ENCODE data around the gene VPS26A. TPM values are rescaled to one million over a fixed set of nuclear protein-coding genes. Genes with fewer than 3 reads are reported as not detected.

The VPS26A gene
- total RNA-seq (2021) (90.0 and 102 TPM in 2 replicates), Bru-seq, nascent RNA (percentile 92 among the genes with signal in this experiment), BruChase-seq, experiment 1, labeled RNA remaining after a 2-hour chase (percentile 93 among the genes with signal in this experiment), BruChase-seq, experiment 2, labeled RNA remaining after a 6-hour chase (percentile 94 among the genes with signal in this experiment)
- long read RNA-seq, transcript VPS26A-201 (9 exons, 2,697 nt) = major isoform, 265 of 313 reads
- long read RNA-seq, partial matches to known transcripts = 11 of 313 reads
- long read RNA-seq, other reads (novel, unspliced or antisense) = 36 of 313 reads

DNA sequence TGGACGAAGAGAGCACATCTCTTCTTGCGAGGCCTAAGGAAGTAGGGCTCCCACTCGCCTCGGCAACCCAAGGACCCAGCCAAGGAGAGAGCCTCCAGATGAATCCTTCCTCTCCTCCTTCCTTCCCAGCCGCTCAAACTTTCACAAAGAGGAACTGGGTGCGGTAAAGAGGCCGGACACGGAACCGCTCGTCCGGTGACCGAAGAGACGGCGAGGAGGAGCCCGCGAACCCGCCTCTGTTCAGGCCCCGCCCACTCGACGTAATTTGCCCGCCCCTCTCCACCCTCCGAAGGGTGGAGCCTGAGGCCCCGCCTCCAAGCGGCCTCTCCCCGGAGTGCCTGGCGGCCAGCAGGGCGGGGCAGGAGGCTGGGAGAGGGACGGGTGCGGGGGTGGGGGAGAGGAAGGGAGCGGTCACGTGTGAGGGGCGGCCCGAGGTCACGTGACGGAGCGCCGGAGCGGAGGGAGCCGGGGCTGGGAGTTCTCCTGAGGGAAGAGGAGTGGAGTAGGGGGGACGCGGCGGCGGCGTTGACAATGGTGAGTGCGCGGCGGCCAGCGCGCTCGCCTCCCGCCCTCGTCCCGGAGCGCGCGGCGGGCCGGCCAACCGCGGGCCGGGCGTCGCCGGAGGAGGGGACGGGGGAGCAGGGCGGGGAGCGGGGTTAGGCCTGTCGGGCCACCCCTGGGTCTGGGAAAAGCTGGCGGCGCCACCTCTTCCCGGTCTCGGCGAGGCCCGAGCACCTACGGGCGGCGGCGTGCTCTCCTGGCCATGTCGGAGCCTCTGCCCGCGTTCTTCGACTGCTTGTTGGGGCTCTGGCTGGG, at the start of gene VPS26A:
Gene VPS26A, plus strand, starts transcription at position 432 of the 816 bp plus-strand sequence. Its CDS starts 100 bp downstream, at position 532.
- H3K9me3 ChIP-seq (ENCODE audit: insufficient read depth, low read depth) = no peaks in the 10 kb centered on the region
- peak; percentile 91 to 100 for DNase-seq
- BruUV-seq (replicated peaks) = no TSS peak
- ChIA-PET POLR2A (ENCODE audit: unreplicated experiment) (no interaction called here), CTCF (interaction anchor here (0.6 kb wide), 1 partner anchor 58 kb away, joined by 5 read pairs; no protein-coding TSS in a partner anchor)
- no peaks in the 10 kb centered on the region for H3K36me3 ChIP-seq (ENCODE audit: low read depth)
- peak within 1 kb of the TSS; percentile 78 for H3K27ac ChIP-seq
- H3K4me2 ChIP-seq = peak within 1 kb of the TSS; percentile 91
- no peak for TF ChIP-seq EZH2 (IDR thresholded peaks at IDR 0.05; ENCODE audit: low read depth)
- TF ChIP-seq, protein P1, sequence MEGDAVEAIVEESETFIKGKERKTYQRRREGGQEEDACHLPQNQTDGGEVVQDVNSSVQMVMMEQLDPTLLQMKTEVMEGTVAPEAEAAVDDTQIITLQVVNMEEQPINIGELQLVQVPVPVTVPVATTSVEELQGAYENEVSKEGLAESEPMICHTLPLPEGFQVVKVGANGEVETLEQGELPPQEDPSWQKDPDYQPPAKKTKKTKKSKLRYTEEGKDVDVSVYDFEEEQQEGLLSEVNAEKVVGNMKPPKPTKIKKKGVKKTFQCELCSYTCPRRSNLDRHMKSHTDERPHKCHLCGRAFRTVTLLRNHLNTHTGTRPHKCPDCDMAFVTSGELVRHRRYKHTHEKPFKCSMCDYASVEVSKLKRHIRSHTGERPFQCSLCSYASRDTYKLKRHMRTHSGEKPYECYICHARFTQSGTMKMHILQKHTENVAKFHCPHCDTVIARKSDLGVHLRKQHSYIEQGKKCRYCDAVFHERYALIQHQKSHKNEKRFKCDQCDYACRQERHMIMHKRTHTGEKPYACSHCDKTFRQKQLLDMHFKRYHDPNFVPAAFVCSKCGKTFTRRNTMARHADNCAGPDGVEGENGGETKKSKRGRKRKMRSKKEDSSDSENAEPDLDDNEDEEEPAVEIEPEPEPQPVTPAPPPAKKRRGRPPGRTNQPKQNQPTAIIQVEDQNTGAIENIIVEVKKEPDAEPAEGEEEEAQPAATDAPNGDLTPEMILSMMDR (conservative IDR thresholded peaks at IDR 0.05) = 0 out of 2 replicates have a peak, but pooled peaks have one; percentile 20
- peak within 1 kb of the TSS; percentile 86 for H2AFZ ChIP-seq
- intact Hi-C loops (cut with micrococcal nuclease; ENCODE audit: unreplicated experiment) = loop anchor here (1.0 to 2.0 kb wide), 3 partner anchors 109 to 285 kb away; partner anchors contain the start of gene KIFBP
- H3K4me1 ChIP-seq (replicated peaks; ENCODE audit: insufficient read depth) = peaks cover 19% of the 10 kb centered on the region
- peaks cover 19% of the 10 kb centered on the region for H4K20me1 ChIP-seq (ENCODE audit: insufficient read depth)
- H3K27me3 ChIP-seq (ENCODE audit: insufficient read depth, low read depth) = no peaks in the 10 kb centered on the region
- no peaks in the 10 kb centered on the region for H3K9me2 ChIP-seq (ENCODE audit: insufficient read depth)
- peaks cover 20% of the 10 kb centered on the region for H3F3A ChIP-seq (ENCODE audit: insufficient read depth, low read depth)
- H3K4me3 ChIP-seq = peak within 1 kb of the TSS; percentile 61
- H3K79me2 ChIP-seq (ENCODE audit: low read depth) = peaks cover 47% of the 10 kb centered on the region

DNA sequence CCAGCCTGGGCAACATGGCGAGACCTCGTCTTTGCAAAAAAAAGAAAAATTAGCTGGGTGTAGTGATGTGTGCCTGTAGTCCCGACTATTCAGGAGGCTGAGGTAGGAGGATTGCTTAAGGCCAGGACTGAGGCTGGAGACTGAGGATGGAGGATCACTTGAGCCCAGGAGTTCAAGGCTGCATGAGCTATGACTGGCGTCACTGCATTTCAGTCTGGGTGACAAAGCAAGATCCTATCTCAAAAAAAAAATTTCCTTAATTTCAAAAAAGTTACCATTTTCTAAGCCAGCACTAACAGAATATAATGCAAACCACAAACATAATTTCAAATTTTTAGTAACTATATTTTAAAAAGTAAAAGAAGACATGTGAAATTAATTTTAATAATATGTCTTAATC, 49.4 kb upstream of the VPS26A start:
- 0 out of 2 replicates have a peak, but pooled peaks cover 1% of the 10 kb centered on the region for H3K9me2 ChIP-seq (ENCODE audit: insufficient read depth)
- no peaks in the 10 kb centered on the region for H3K27me3 ChIP-seq (ENCODE audit: insufficient read depth, low read depth)
- H3K9me3 ChIP-seq (ENCODE audit: insufficient read depth, low read depth) = no peaks in the 10 kb centered on the region
- no peak overlapping the region for H2AFZ ChIP-seq
- DNase-seq = no peak
- no peak overlapping the region for H3K4me3 ChIP-seq
- H3K4me2 ChIP-seq = no peak overlapping the region
- TF ChIP-seq EZH2 (IDR thresholded peaks at IDR 0.05; ENCODE audit: low read depth) = no peak
- TF ChIP-seq, protein P1 (conservative IDR thresholded peaks at IDR 0.05) = no peak
- intact Hi-C loops (cut with micrococcal nuclease; ENCODE audit: unreplicated experiment) = no loop called here
- no peak overlapping the region for H3K27ac ChIP-seq
- no TSS peak for BruUV-seq (replicated peaks)
- H3K79me2 ChIP-seq (ENCODE audit: low read depth) = no peaks in the 10 kb centered on the region
- ChIA-PET POLR2A (ENCODE audit: unreplicated experiment) (no interaction called here), CTCF (no interaction called here)
- no peaks in the 10 kb centered on the region for H3K4me1 ChIP-seq (replicated peaks; ENCODE audit: insufficient read depth)
- H3K36me3 ChIP-seq (ENCODE audit: low read depth) = no peaks in the 10 kb centered on the region
- H4K20me1 ChIP-seq (ENCODE audit: insufficient read depth) = no peaks in the 10 kb centered on the region
- no peaks in the 10 kb centered on the region for H3F3A ChIP-seq (ENCODE audit: insufficient read depth, low read depth)

DNA sequence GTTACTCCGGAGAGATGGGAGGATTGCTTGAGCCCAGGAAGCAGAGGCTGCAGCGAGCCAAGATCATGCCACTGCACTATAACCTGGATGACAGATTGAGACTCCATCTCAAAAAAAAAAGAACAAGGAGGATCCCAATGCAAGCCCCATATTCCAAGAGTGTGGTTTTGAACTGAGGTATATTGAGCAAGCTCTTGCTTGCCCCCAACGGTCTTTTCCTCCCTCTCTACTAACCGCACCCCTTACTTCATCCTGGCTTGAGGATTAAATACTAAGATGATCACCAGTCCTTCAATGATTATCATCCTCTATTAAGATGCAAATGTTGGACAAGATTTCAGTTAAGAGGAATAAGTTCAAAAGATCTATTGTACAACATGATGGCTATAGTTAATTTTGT, 48.5 kb upstream of the VPS26A start:
- intact Hi-C loops (cut with micrococcal nuclease; ENCODE audit: unreplicated experiment) = no loop called here
- CTCF ChIA-PET = no interaction called here
- Histone ChIP-seq H3K79me2 (ENCODE audit: low read depth) (no peaks in the 10 kb centered on the region), H3F3A (ENCODE audit: insufficient read depth, low read depth) (no peaks in the 10 kb centered on the region), H3K9me2 (ENCODE audit: insufficient read depth) (0 out of 2 replicates have a peak, but pooled peaks cover 3% of the 10 kb centered on the region), H3K27me3 (ENCODE audit: insufficient read depth, low read depth) (no peaks in the 10 kb centered on the region), H2AFZ (no peak overlapping the region), H3K4me3 (no peak overlapping the region), H4K20me1 (ENCODE audit: insufficient read depth) (no peaks in the 10 kb centered on the region), H3K36me3 (ENCODE audit: low read depth) (no peaks in the 10 kb centered on the region), H3K9me3 (ENCODE audit: insufficient read depth, low read depth) (no peaks in the 10 kb centered on the region), H3K4me1 (replicated peaks; ENCODE audit: insufficient read depth) (no peaks in the 10 kb centered on the region), H3K4me2 (no peak overlapping the region), H3K27ac (no peak overlapping the region)
- BruUV-seq (replicated peaks) = no TSS peak
- no peak for DNase-seq
- POLR2A ChIA-PET (ENCODE audit: unreplicated experiment) = no interaction called here
- no peak for TF ChIP-seq EZH2 (IDR thresholded peaks at IDR 0.05; ENCODE audit: low read depth)
- TF ChIP-seq, protein P1 (conservative IDR thresholded peaks at IDR 0.05) = no peak
